ENCODE measurements around the gene TCTN2. TPM values are rescaled to one million over a fixed set of nuclear protein-coding genes. Genes with fewer than 3 reads are reported as not detected.

Gene TCTN2
- total and polyA plus RNA-seq, 10 of the 15 experiments (the other 5 are each of a cell fraction or from before 2014, with no cell fraction given): 0.55 to 5.5 (median 3.3) TPM

DNA sequence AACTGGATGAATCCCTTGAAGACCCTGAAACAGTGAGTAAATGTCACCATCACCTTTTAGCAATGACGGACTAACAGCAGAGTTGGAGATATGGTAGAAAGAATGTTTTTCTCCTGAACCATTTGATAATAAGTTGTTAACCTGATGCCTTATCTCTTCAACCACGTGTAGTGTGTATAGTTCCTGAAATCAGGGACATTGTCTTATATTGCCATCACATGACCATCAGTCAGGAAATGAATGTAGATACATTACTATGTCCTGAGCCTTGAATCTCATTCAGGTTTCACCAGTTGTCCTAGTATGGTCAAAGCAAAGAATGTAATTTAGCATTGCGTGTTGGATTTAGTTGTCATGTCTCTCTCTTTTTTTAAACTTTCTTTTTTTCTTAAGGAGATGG is 57.0 kb downstream of the TCTN2 start:
- TSS peak; percentile 22 for BruUV-seq (replicated peaks)
- SMC1A ChIA-PET (ENCODE audit: uncharacterized antibody, unreplicated experiment): interaction anchor here (5.0 kb wide), 1 partner anchor 15 kb away, joined by 28 read pairs; the partner anchor contains the start of gene ATP6V0A2
- TF ChIP-seq, protein P1, sequence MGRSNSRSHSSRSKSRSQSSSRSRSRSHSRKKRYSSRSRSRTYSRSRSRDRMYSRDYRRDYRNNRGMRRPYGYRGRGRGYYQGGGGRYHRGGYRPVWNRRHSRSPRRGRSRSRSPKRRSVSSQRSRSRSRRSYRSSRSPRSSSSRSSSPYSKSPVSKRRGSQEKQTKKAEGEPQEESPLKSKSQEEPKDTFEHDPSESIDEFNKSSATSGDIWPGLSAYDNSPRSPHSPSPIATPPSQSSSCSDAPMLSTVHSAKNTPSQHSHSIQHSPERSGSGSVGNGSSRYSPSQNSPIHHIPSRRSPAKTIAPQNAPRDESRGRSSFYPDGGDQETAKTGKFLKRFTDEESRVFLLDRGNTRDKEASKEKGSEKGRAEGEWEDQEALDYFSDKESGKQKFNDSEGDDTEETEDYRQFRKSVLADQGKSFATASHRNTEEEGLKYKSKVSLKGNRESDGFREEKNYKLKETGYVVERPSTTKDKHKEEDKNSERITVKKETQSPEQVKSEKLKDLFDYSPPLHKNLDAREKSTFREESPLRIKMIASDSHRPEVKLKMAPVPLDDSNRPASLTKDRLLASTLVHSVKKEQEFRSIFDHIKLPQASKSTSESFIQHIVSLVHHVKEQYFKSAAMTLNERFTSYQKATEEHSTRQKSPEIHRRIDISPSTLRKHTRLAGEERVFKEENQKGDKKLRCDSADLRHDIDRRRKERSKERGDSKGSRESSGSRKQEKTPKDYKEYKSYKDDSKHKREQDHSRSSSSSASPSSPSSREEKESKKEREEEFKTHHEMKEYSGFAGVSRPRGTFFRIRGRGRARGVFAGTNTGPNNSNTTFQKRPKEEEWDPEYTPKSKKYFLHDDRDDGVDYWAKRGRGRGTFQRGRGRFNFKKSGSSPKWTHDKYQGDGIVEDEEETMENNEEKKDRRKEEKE (IDR thresholded peaks at IDR 0.05): no peak
- TF ChIP-seq, protein P2, sequence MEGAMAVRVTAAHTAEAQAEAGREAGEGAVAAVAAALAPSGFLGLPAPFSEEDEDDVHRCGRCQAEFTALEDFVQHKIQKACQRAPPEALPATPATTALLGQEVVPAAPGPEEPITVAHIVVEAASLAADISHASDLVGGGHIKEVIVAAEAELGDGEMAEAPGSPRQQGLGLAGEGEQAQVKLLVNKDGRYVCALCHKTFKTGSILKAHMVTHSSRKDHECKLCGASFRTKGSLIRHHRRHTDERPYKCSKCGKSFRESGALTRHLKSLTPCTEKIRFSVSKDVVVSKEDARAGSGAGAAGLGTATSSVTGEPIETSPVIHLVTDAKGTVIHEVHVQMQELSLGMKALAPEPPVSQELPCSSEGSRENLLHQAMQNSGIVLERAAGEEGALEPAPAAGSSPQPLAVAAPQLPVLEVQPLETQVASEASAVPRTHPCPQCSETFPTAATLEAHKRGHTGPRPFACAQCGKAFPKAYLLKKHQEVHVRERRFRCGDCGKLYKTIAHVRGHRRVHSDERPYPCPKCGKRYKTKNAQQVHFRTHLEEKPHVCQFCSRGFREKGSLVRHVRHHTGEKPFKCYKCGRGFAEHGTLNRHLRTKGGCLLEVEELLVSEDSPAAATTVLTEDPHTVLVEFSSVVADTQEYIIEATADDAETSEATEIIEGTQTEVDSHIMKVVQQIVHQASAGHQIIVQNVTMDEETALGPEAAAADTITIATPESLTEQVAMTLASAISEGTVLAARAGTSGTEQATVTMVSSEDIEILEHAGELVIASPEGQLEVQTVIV (IDR thresholded peaks at IDR 0.05; ENCODE audit: borderline replicate concordance, partially characterized antibody): no peak
- TF ChIP-seq NR2C2 (IDR thresholded peaks at IDR 0.05; ENCODE audit: borderline replicate concordance, control insufficient read depth, insufficient read length, low read depth) (no peak), TARDBP (IDR thresholded peaks at IDR 0.05; ENCODE audit: borderline replicate concordance) (no peak), ZBED1 (IDR thresholded peaks at IDR 0.05; ENCODE audit: borderline replicate concordance) (no peak)

More for the DNA sequence above, 57.0 kb downstream of the TCTN2 start:
- Histone ChIP-seq H3K4me3 (no peak overlapping the region), H3K79me2 (ENCODE audit: control insufficient read depth, insufficient read depth, low read length) (no peaks in the 10 kb centered on the region), H3K9ac (ENCODE audit: control insufficient read depth, insufficient read depth, low read length) (no peak overlapping the region), H4K20me1 (ENCODE audit: control insufficient read depth, insufficient read depth) (no peaks in the 10 kb centered on the region), H3K27ac (ENCODE audit: control insufficient read depth, insufficient read depth) (no peak overlapping the region), H3K4me2 (ENCODE audit: control insufficient read depth, insufficient read depth) (no peak overlapping the region), H2AFZ (ENCODE audit: control insufficient read depth, low read depth, low read length) (no peak overlapping the region), H3K4me1 (ENCODE audit: control insufficient read depth, insufficient read depth, low read length) (peaks cover 6% of the 10 kb centered on the region; the same call in 1 of the 2 replicates), H3K9me3 (replicated peaks; ENCODE audit: control insufficient read depth, insufficient read depth, low read length) (no peaks in the 10 kb centered on the region), H3K36me3 (ENCODE audit: control insufficient read depth in 2 of 2, insufficient read depth in 2 of 2, low read length in 1 of 2) (peaks cover 3 to 17% of the 10 kb centered on the region in 2 experiments), H3K27me3 (replicated peaks in 1 of 2; ENCODE audit: control insufficient read depth in 2 of 2, insufficient read depth in 2 of 2, low read length in 1 of 2) (no peaks in the 10 kb centered on the region)
- RAD21 ChIA-PET (ENCODE audit: unreplicated experiment): no interaction called here
- 100% methylated on average over 3 of the region's 3 CpGs for WGBS (ENCODE audit: insufficient coverage, insufficient replicate concordance, low lambda C conversion rate, missing lambda C conversion rate)
- FAIRE-seq (no peak), ATAC-seq (no peak), DNase-seq (ENCODE audit: low read depth, low spot score) (no peak)
- intact Hi-C loops (cut with micrococcal nuclease; ENCODE audit: unreplicated experiment): no loop called here
- POLR2A ChIA-PET: interaction anchor here (1.0 kb wide), 1 partner anchor 16 kb away, joined by 3 read pairs; the partner anchor contains the start of gene ATP6V0A2
- in situ Hi-C loops (cut with MboI): no loop called here
- CTCF ChIA-PET: no interaction called here
